Trophoblast cell (in vitro differentiated cells and primary cell): Measurements from ENCODE around the gene PRKAA1.
"Not testable (repeated sequence)": the region's sequence is repeated elsewhere in the genome, so short reads cannot be mapped to it uniquely, and the experiment has no call there.

Source experiments
- DNase-seq, 2 donors: peaks; one replicate each; pipeline ENCODE4 v3.0.0-alpha.2; 2016
- H2AFZ ChIP-seq: 2 replicates; pipeline ENCODE4 v1.6.1; 2013; ENCODE audit warnings: low read length, moderate library complexity, mild to moderate bottlenecking; ENCODE audit not compliant: insufficient read depth, poor library complexity
- H2AK5ac ChIP-seq: 2 replicates; pipeline ENCODE4 v1.6.1; 2013; ENCODE audit warnings: mild to moderate bottlenecking, low read length
- H2BK120ac ChIP-seq: 2 replicates; pipeline ENCODE4 v1.6.1; 2013; ENCODE audit warnings: low read length, mild to moderate bottlenecking, moderate library complexity; ENCODE audit not compliant: insufficient read depth, poor library complexity
- H2BK12ac ChIP-seq: 2 replicates; pipeline ENCODE4 v1.6.1; 2013; ENCODE audit warnings: mild to moderate bottlenecking, low read length, moderate library complexity
- H2BK5ac ChIP-seq: 2 replicates; pipeline ENCODE4 v1.6.1; 2013; ENCODE audit warnings: low read length, low read depth, moderate library complexity, mild to moderate bottlenecking; ENCODE audit not compliant: poor library complexity
- H3K14ac ChIP-seq: 2 replicates; pipeline ENCODE4 v1.6.1; 2013; ENCODE audit warnings: mild to moderate bottlenecking, low read length
- H3K18ac ChIP-seq: 2 replicates; pipeline ENCODE4 v1.6.1; 2013; ENCODE audit warnings: mild to moderate bottlenecking, low read length
- H3K23ac ChIP-seq: 2 replicates; pipeline ENCODE4 v1.6.1; 2013; ENCODE audit warnings: low read length
- H3K27ac ChIP-seq: 2 replicates; pipeline ENCODE4 v1.5.1; 2013; ENCODE audit warnings: low read depth, mild to moderate bottlenecking, inconsistent platforms, low read length, moderate library complexity
- H3K27me3 ChIP-seq: 2 replicates; pipeline ENCODE4 v1.6.1; 2013; ENCODE audit warnings: inconsistent platforms, mild to moderate bottlenecking, low read length, moderate library complexity; ENCODE audit not compliant: insufficient read depth
- H3K36me3 ChIP-seq, 2 experiments: 1 replicate in 1 of 2; 2 replicates in 1 of 2; pipeline ENCODE4 v1.6.1; 2013; ENCODE audit warnings: low read length in 2 of 2, mild to moderate bottlenecking in 2 of 2, moderate library complexity in 1 of 2; ENCODE audit not compliant: insufficient read depth in 2 of 2, control insufficient read depth in 1 of 2
- H3K4ac ChIP-seq: 2 replicates; pipeline ENCODE4 v1.6.1; 2013; ENCODE audit warnings: low read depth, mild to moderate bottlenecking, low read length, moderate library complexity
- H3K4me1 ChIP-seq, 2 experiments: 1 replicate in 1 of 2; 2 replicates in 1 of 2; pipeline ENCODE4 v1.6.1; 2013; ENCODE audit warnings: low read length in 2 of 2, mild to moderate bottlenecking in 2 of 2, moderate library complexity in 1 of 2; ENCODE audit not compliant: insufficient read depth in 2 of 2, control insufficient read depth in 1 of 2
- H3K4me2 ChIP-seq: 2 replicates; pipeline ENCODE4 v1.6.1; 2013; ENCODE audit warnings: inconsistent platforms, mild to moderate bottlenecking, low read length, moderate library complexity
- H3K4me3 ChIP-seq: 2 replicates; pipeline ENCODE4 v1.5.1; 2013; ENCODE audit warnings: mild to moderate bottlenecking, low read depth, low read length, inconsistent platforms
- H3K79me1 ChIP-seq: one replicate; pipeline ENCODE4 v1.6.1; 2013; ENCODE audit warnings: low read length
- H3K79me2 ChIP-seq: 2 replicates; pipeline ENCODE4 v1.6.1; 2013; ENCODE audit warnings: low read length, mild to moderate bottlenecking; ENCODE audit not compliant: control insufficient read depth, insufficient read depth, poor library complexity
- H3K9ac ChIP-seq: 2 replicates; pipeline ENCODE4 v1.6.1; 2013; ENCODE audit warnings: mild to moderate bottlenecking, low read length
- H3K9me3 ChIP-seq: 2 replicates; pipeline ENCODE4 v1.6.1; 2013; ENCODE audit warnings: low read depth, mild to moderate bottlenecking, control low read depth, inconsistent platforms, low read length; ENCODE audit not compliant: insufficient read depth
- H4K12ac ChIP-seq: 2 replicates; pipeline ENCODE4 v1.6.1; 2013; ENCODE audit warnings: low read depth, mild to moderate bottlenecking, low read length, moderate library complexity
- H4K8ac ChIP-seq: 2 replicates; pipeline ENCODE4 v1.6.1; 2013; ENCODE audit warnings: low read depth, mild to moderate bottlenecking, low read length, moderate library complexity
- H4K91ac ChIP-seq: one replicate; pipeline ENCODE4 v1.6.1; 2013; ENCODE audit warnings: low read depth, mild to moderate bottlenecking, low read length, moderate library complexity
- WGBS: extraction: QIAGEN DNeasy Blood & Tissue Kit; methylation state at CpG from one replicate; pipeline ENCODE4 v1.1.7; 2013; ENCODE audit warnings: missing lambda C conversion rate; ENCODE audit not compliant: insufficient read length, insufficient coverage; ENCODE audit errors: extremely low coverage; 5-methylcytosine and 5-hydroxymethylcytosine counted together

Gene PRKAA1

GRCh38 chr5:40797273-40798011 lies 732 bp downstream of the PRKAA1 start:
- WGBS = no CpG with 5 or more reads among the region's 56 CpGs
- H2BK120ac ChIP-seq = peak overlapping the region; percentile 84
- H3K9me3 ChIP-seq = no peaks in the 10 kb centered on the region
- peak overlapping the region; percentile 60 for H3K4me2 ChIP-seq
- H2AFZ ChIP-seq = peak overlapping the region; percentile 93
- peaks cover 6% of the 10 kb centered on the region for H3K79me2 ChIP-seq
- H3K79me1 ChIP-seq = peaks cover 5% of the 10 kb centered on the region
- H2AK5ac ChIP-seq = no peak overlapping the region
- peak overlapping the region; percentile 95 for H3K4me3 ChIP-seq
- H3K23ac ChIP-seq = no peak overlapping the region
- peak overlapping the region; percentile 86 for H3K18ac ChIP-seq
- peak overlapping the region; percentile 94 for H4K8ac ChIP-seq
- H3K4ac ChIP-seq = peak overlapping the region; percentile 81
- peaks cover 0 to 3% of the 10 kb centered on the region in 2 experiments for H3K36me3 ChIP-seq
- H3K14ac ChIP-seq = peak overlapping the region; percentile 94
- peak; percentile 25 to 60 for DNase-seq
- peak overlapping the region; percentile 87 for H3K27ac ChIP-seq
- peak overlapping the region; percentile 95 for H3K9ac ChIP-seq
- H4K91ac ChIP-seq = peak overlapping the region; percentile 81
- H4K12ac ChIP-seq = peak overlapping the region; percentile 91
- no peaks in the 10 kb centered on the region for H3K27me3 ChIP-seq
- peak overlapping the region; percentile 78 for H2BK5ac ChIP-seq
- peak overlapping the region; percentile 27 for H2BK12ac ChIP-seq
- no peaks in the 10 kb centered on the region for H3K4me1 ChIP-seq

- Histone ChIP-seq H2BK5ac (no peak overlapping the region), H3K27ac (no peak overlapping the region), H2AK5ac (no peak overlapping the region), H3K4me2 (no peak overlapping the region), H3K23ac (no peak overlapping the region), H4K8ac (no peak overlapping the region), H4K12ac (no peak overlapping the region), H3K9me3 (no peaks in the 10 kb centered on the region), H4K91ac (no peak overlapping the region), H3K27me3 (no peaks in the 10 kb centered on the region), H3K14ac (no peak overlapping the region), H3K9ac (no peak overlapping the region), H3K36me3 (peaks cover 0 to 3% of the 10 kb centered on the region in 2 experiments), H3K4ac (peak overlapping the region; percentile 75), H3K79me1 (peaks cover 5% of the 10 kb centered on the region), H2AFZ (no peak overlapping the region), H3K79me2 (peaks cover 6% of the 10 kb centered on the region), H3K4me1 (no peaks in the 10 kb centered on the region), H2BK120ac (no peak overlapping the region), H3K18ac (no peak overlapping the region), H3K4me3 (no peak overlapping the region), H2BK12ac (no peak overlapping the region)
- peak in 1 of 2 donors; percentile 19 for DNase-seq
- WGBS = no CpG with 5 or more reads among the region's 3 CpGs
These were observed 1.7 kb downstream of the PRKAA1 start for GRCh38 chr5:40796487-40796889.

- not testable (repeated sequence) for H4K8ac ChIP-seq, H3K27me3 ChIP-seq, H2BK120ac ChIP-seq, H2BK12ac ChIP-seq, H3K4me2 ChIP-seq, H3K4ac ChIP-seq, H3K18ac ChIP-seq, DNase-seq, H3K79me1 ChIP-seq, H3K27ac ChIP-seq, H3K79me2 ChIP-seq, H3K4me1 ChIP-seq, H3K23ac ChIP-seq, H3K14ac ChIP-seq, H2AFZ ChIP-seq, H3K9ac ChIP-seq, H4K91ac ChIP-seq, H3K9me3 ChIP-seq, H3K36me3 ChIP-seq, H2BK5ac ChIP-seq, H2AK5ac ChIP-seq, H4K12ac ChIP-seq, H3K4me3 ChIP-seq
- WGBS = no CpG with 5 or more reads among the region's 3 CpGs
These were observed 3.3 kb downstream of the PRKAA1 start for GRCh38 chr5:40794877-40795276.

- H4K8ac ChIP-seq, H2AK5ac ChIP-seq, H3K27me3 ChIP-seq, H2AFZ ChIP-seq, H3K4me3 ChIP-seq, H3K36me3 ChIP-seq, H3K18ac ChIP-seq, H3K79me2 ChIP-seq, H4K12ac ChIP-seq, H2BK12ac ChIP-seq, H3K14ac ChIP-seq, H3K27ac ChIP-seq, H2BK120ac ChIP-seq, H3K4me1 ChIP-seq, H3K79me1 ChIP-seq, H4K91ac ChIP-seq, H3K9ac ChIP-seq, H3K23ac ChIP-seq, DNase-seq, H3K4ac ChIP-seq, H3K9me3 ChIP-seq, H2BK5ac ChIP-seq, H3K4me2 ChIP-seq: not testable (repeated sequence)
These were observed 3.8 kb downstream of the PRKAA1 start for GRCh38 chr5:40794340-40794739.
